HEK293 (cell line): ENCODE data around the gene RSPH9.
A peak's percentile ranks its signal among the peaks of the same experiment; 100 is the strongest.

Experiments used
- GLIS1 ChIP-seq: fragments of 450-650 bp; formaldehyde crosslinking; IDR thresholded peaks from 2 replicates; pipeline ENCODE4 v1.5.1; 2016; ENCODE audit warnings: missing biosample characterization, missing genetic modification characterization
- HOXC10 ChIP-seq: sonication (generic); formaldehyde crosslinking; IDR thresholded peaks from 2 replicates; pipeline ENCODE4 v1.8.1; 2023; ENCODE audit warnings: mild to moderate bottlenecking, missing genetic modification reagents
- KLF8 ChIP-seq: fragments of 450-650 bp; formaldehyde crosslinking; IDR thresholded peaks from 2 replicates; pipeline ENCODE4 v1.5.1; 2016; ENCODE audit warnings: missing biosample characterization, missing genetic modification characterization
- MZF1 ChIP-seq: fragments of 450-650 bp; formaldehyde crosslinking; IDR thresholded peaks from 2 replicates; pipeline ENCODE4 v1.5.1; 2017; ENCODE audit warnings: missing biosample characterization, missing genetic modification characterization, borderline replicate concordance
- OVOL3 ChIP-seq: fragments of 450-650 bp; formaldehyde crosslinking; IDR thresholded peaks from 2 replicates; pipeline ENCODE4 v1.5.1; 2016; ENCODE audit warnings: missing biosample characterization, missing genetic modification characterization
- SETDB1 ChIP-seq: IDR thresholded peaks from one replicate; pipeline ENCODE4 v1.6.1; 2017; ENCODE audit warnings: mild to moderate bottlenecking, low read length, moderate library complexity, mixed read lengths; ENCODE audit not compliant: insufficient read length
- TRIM28 ChIP-seq: IDR thresholded peaks from 2 replicates; pipeline ENCODE4 v1.6.1; 2011; ENCODE audit warnings: low read length, control low read depth, borderline replicate concordance
- WT1 ChIP-seq: fragments of 450-650 bp; formaldehyde crosslinking; IDR thresholded peaks from 2 replicates; pipeline ENCODE4 v1.5.1; 2016; ENCODE audit warnings: missing biosample characterization, missing genetic modification characterization
- ZNF140 ChIP-seq: fragments of 450-650 bp; formaldehyde crosslinking; IDR thresholded peaks from 2 replicates; pipeline ENCODE4 v1.5.1; 2016; ENCODE audit warnings: missing biosample characterization, missing genetic modification characterization
- ZNF157 ChIP-seq: fragments of 450-650 bp; formaldehyde crosslinking; IDR thresholded peaks from 2 replicates; pipeline ENCODE4 v1.5.1; 2016; ENCODE audit warnings: missing biosample characterization, missing genetic modification characterization
- ZNF274 ChIP-seq, 2 experiments: fragments of 200-500 bp in 1 of 2; fragments of 450-650 bp in 1 of 2; sonication (Bioruptor generic) in 1 of 2; formaldehyde crosslinking in 1 of 2; IDR thresholded peaks; 2 replicates each; pipeline versions ENCODE4 v1.5.1 to v1.6.1; 2014 to 2016; ENCODE audit warnings: borderline replicate concordance in 1 of 2, inconsistent platforms in 1 of 2, low read length in 1 of 2, missing biosample characterization in 1 of 2, missing genetic modification characterization in 1 of 2
- ZNF335 ChIP-seq: fragments of 450-650 bp; formaldehyde crosslinking; conservative IDR thresholded peaks from 2 replicates; pipeline ENCODE4 v1.5.1; 2016; ENCODE audit warnings: missing biosample characterization, missing genetic modification characterization
- ZNF391 ChIP-seq: fragments of 450-650 bp; formaldehyde crosslinking; IDR thresholded peaks from 2 replicates; pipeline ENCODE4 v1.5.1; 2016; ENCODE audit warnings: low read depth, missing biosample characterization, missing genetic modification characterization, borderline replicate concordance
- ZNF600 ChIP-seq: fragments of 450-650 bp; formaldehyde crosslinking; IDR thresholded peaks from 2 replicates; pipeline ENCODE4 v1.5.1; 2016; ENCODE audit warnings: missing biosample characterization, missing genetic modification characterization
- ZNF610 ChIP-seq: fragments of 450-650 bp; formaldehyde crosslinking; IDR thresholded peaks from 2 replicates; pipeline ENCODE4 v1.5.1; 2016; ENCODE audit warnings: missing biosample characterization, missing genetic modification characterization, borderline replicate concordance
- ZNF621 ChIP-seq: fragments of 450-650 bp; formaldehyde crosslinking; IDR thresholded peaks from 2 replicates; pipeline ENCODE4 v1.5.1; 2017; ENCODE audit warnings: missing biosample characterization, missing genetic modification characterization
- ZNF76 ChIP-seq: fragments of 450-650 bp; formaldehyde crosslinking; IDR thresholded peaks from 2 replicates; pipeline ENCODE4; 2016; ENCODE audit warnings: low read depth, missing biosample characterization, missing genetic modification characterization, borderline replicate concordance
- ZNF792 ChIP-seq: fragments of 450-650 bp; formaldehyde crosslinking; IDR thresholded peaks from 2 replicates; pipeline ENCODE4 v1.5.1; 2016; ENCODE audit warnings: missing biosample characterization, missing genetic modification characterization
- ZNF830 ChIP-seq: fragments of 450-650 bp; IDR thresholded peaks from 2 replicates; pipeline ENCODE4 v1.5.0; 2018; ENCODE audit warnings: missing biosample characterization, missing genetic modification characterization, low read depth, mild to moderate bottlenecking, moderate library complexity
- TF ChIP-seq, protein P1 (sequence below): fragments of 450-650 bp; formaldehyde crosslinking; IDR thresholded peaks from 2 replicates; pipeline ENCODE4 v1.5.1; 2016; ENCODE audit warnings: missing biosample characterization, missing genetic modification characterization
- TF ChIP-seq, protein P2 (sequence below): fragments of 450-650 bp; formaldehyde crosslinking; IDR thresholded peaks from 2 replicates; pipeline ENCODE4 v1.5.1; 2016; ENCODE audit warnings: missing biosample characterization, missing genetic modification characterization
- TF ChIP-seq, protein P3 (sequence below): fragments of 450-650 bp; formaldehyde crosslinking; IDR thresholded peaks from 2 replicates; pipeline ENCODE4 v1.5.1; 2017; ENCODE audit warnings: missing biosample characterization, missing genetic modification characterization
- TF ChIP-seq, protein P4 (sequence below): IDR thresholded peaks from 2 replicates; pipeline ENCODE4 v1.6.1; 2011; ENCODE audit warnings: mild to moderate bottlenecking, low read depth, low read length, borderline replicate concordance
- TF ChIP-seq, protein P5 (sequence below): fragments of 450-650 bp; formaldehyde crosslinking; IDR thresholded peaks from 2 replicates; pipeline ENCODE4 v1.5.1; 2017; ENCODE audit warnings: missing biosample characterization, missing genetic modification characterization

RSPH9 gene

DNA sequence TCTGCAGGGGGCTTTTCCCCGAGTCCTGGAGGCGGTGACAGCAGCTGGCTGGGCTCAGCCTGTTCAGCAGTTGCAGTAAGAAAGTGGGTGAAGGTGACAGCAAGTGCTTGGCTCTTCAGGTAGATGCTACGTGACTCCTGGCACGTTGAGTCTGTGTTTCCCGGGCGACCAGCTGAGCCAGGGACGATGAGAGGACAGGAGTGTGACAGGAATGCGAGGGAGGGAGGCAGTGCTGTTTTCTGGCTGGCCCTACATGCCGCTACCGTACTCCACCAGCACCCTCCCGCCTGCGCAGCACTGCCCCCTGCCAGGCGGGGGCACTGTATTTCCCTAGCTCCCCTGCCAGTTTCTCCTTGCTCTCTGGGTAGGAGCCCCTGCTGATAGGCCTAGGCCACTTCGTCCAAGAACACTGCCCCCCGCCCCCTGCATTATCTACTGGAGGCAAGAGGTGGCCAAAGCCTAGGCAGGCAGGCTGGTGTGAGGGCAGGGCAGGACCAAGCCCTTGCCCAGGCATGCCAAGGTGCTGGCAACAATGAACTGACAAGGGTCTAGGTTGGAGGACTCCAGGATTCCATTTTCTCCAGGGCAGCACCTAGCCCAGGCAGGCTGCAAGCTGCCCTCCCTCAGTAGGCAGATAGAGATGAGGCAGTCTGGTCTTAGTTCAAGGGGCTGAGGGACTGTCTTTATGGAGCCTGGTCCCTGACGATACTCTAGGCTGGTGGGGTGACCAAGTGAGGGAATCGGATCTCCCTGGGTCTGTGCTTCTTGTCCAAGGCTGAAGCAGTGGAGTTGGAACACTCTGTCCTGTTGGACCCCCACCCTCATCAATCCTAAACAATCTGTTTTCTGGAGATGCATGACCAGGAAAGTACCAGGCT lies 23.6 kb downstream of the RSPH9 start (continued):
- TF ChIP-seq WT1 = peak; percentile 57; the same call in 1 of the 2 replicates
- TF ChIP-seq ZNF157 = no peak
- no peak for TF ChIP-seq TRIM28
- TF ChIP-seq ZNF76 = peak; percentile 71; the same call in 1 of the 2 replicates
- TF ChIP-seq, protein P1, sequence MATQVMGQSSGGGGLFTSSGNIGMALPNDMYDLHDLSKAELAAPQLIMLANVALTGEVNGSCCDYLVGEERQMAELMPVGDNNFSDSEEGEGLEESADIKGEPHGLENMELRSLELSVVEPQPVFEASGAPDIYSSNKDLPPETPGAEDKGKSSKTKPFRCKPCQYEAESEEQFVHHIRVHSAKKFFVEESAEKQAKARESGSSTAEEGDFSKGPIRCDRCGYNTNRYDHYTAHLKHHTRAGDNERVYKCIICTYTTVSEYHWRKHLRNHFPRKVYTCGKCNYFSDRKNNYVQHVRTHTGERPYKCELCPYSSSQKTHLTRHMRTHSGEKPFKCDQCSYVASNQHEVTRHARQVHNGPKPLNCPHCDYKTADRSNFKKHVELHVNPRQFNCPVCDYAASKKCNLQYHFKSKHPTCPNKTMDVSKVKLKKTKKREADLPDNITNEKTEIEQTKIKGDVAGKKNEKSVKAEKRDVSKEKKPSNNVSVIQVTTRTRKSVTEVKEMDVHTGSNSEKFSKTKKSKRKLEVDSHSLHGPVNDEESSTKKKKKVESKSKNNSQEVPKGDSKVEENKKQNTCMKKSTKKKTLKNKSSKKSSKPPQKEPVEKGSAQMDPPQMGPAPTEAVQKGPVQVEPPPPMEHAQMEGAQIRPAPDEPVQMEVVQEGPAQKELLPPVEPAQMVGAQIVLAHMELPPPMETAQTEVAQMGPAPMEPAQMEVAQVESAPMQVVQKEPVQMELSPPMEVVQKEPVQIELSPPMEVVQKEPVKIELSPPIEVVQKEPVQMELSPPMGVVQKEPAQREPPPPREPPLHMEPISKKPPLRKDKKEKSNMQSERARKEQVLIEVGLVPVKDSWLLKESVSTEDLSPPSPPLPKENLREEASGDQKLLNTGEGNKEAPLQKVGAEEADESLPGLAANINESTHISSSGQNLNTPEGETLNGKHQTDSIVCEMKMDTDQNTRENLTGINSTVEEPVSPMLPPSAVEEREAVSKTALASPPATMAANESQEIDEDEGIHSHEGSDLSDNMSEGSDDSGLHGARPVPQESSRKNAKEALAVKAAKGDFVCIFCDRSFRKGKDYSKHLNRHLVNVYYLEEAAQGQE (tag by site-specific recombination) = no peak
- no peak for TF ChIP-seq ZNF830
- TF ChIP-seq, protein P2, sequence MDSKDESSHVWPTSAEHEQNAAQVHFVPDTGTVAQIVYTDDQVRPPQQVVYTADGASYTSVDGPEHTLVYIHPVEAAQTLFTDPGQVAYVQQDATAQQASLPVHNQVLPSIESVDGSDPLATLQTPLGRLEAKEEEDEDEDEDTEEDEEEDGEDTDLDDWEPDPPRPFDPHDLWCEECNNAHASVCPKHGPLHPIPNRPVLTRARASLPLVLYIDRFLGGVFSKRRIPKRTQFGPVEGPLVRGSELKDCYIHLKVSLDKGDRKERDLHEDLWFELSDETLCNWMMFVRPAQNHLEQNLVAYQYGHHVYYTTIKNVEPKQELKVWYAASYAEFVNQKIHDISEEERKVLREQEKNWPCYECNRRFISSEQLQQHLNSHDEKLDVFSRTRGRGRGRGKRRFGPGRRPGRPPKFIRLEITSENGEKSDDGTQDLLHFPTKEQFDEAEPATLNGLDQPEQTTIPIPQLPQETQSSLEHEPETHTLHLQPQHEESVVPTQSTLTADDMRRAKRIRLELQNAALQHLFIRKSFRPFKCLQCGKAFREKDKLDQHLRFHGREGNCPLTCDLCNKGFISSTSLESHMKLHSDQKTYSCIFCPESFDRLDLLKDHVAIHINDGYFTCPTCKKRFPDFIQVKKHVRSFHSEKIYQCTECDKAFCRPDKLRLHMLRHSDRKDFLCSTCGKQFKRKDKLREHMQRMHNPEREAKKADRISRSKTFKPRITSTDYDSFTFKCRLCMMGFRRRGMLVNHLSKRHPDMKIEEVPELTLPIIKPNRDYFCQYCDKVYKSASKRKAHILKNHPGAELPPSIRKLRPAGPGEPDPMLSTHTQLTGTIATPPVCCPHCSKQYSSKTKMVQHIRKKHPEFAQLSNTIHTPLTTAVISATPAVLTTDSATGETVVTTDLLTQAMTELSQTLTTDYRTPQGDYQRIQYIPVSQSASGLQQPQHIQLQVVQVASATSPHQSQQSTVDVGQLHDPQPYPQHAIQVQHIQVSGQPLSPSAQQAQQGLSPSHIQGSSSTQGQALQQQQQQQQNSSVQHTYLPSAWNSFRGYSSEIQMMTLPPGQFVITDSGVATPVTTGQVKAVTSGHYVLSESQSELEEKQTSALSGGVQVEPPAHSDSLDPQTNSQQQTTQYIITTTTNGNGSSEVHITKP (tag by site-specific recombination) = peak; percentile 50
- no peak; the same call in 1 of the 2 replicates for TF ChIP-seq KLF8
- TF ChIP-seq SETDB1 = no peak
- peak; percentile 81 for TF ChIP-seq ZNF600 (tag by site-specific recombination)
- TF ChIP-seq, protein P3, sequence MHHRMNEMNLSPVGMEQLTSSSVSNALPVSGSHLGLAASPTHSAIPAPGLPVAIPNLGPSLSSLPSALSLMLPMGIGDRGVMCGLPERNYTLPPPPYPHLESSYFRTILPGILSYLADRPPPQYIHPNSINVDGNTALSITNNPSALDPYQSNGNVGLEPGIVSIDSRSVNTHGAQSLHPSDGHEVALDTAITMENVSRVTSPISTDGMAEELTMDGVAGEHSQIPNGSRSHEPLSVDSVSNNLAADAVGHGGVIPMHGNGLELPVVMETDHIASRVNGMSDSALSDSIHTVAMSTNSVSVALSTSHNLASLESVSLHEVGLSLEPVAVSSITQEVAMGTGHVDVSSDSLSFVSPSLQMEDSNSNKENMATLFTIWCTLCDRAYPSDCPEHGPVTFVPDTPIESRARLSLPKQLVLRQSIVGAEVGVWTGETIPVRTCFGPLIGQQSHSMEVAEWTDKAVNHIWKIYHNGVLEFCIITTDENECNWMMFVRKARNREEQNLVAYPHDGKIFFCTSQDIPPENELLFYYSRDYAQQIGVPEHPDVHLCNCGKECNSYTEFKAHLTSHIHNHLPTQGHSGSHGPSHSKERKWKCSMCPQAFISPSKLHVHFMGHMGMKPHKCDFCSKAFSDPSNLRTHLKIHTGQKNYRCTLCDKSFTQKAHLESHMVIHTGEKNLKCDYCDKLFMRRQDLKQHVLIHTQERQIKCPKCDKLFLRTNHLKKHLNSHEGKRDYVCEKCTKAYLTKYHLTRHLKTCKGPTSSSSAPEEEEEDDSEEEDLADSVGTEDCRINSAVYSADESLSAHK = no peak
- TF ChIP-seq, protein P4, sequence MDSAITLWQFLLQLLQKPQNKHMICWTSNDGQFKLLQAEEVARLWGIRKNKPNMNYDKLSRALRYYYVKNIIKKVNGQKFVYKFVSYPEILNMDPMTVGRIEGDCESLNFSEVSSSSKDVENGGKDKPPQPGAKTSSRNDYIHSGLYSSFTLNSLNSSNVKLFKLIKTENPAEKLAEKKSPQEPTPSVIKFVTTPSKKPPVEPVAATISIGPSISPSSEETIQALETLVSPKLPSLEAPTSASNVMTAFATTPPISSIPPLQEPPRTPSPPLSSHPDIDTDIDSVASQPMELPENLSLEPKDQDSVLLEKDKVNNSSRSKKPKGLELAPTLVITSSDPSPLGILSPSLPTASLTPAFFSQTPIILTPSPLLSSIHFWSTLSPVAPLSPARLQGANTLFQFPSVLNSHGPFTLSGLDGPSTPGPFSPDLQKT = no peak
- TF ChIP-seq, protein P5, sequence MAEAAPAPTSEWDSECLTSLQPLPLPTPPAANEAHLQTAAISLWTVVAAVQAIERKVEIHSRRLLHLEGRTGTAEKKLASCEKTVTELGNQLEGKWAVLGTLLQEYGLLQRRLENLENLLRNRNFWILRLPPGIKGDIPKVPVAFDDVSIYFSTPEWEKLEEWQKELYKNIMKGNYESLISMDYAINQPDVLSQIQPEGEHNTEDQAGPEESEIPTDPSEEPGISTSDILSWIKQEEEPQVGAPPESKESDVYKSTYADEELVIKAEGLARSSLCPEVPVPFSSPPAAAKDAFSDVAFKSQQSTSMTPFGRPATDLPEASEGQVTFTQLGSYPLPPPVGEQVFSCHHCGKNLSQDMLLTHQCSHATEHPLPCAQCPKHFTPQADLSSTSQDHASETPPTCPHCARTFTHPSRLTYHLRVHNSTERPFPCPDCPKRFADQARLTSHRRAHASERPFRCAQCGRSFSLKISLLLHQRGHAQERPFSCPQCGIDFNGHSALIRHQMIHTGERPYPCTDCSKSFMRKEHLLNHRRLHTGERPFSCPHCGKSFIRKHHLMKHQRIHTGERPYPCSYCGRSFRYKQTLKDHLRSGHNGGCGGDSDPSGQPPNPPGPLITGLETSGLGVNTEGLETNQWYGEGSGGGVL (tag by site-specific recombination) = no peak
- peak; percentile 43 for TF ChIP-seq ZNF335 (tag by site-specific recombination)
- no peak for TF ChIP-seq ZNF140
- peak; percentile 79; the same call in 1 of the 2 replicates for TF ChIP-seq HOXC10 (CRISPR knock-in tag)
- no peak for TF ChIP-seq ZNF621 (tag by site-specific recombination)
- peak; percentile 84 for TF ChIP-seq GLIS1 (tag by site-specific recombination)
- TF ChIP-seq MZF1 (tag by site-specific recombination) = no peak
- no peak for TF ChIP-seq ZNF274 (IDR thresholded peaks at IDR 0.05; ENCODE audit: low read length)
- TF ChIP-seq ZNF274 (tag by site-specific recombination; IDR thresholded peaks at IDR 0.05; ENCODE audit: borderline replicate concordance) = no peak
- TF ChIP-seq ZNF792 (tag by site-specific recombination) = no peak
- 0 out of 2 replicates have a peak, but pooled peaks have one; percentile 20 for TF ChIP-seq ZNF391 (tag by site-specific recombination)
- TF ChIP-seq OVOL3 (tag by site-specific recombination) = no peak
- no peak for TF ChIP-seq ZNF610 (tag by site-specific recombination)
